Esophagus squamous epithelium (tissue), 5 donors: ENCODE measurements around the gene SHC1. TPM values are rescaled to one million over a fixed set of nuclear protein-coding genes. Genes with fewer than 3 reads are reported as not detected.

Experiments
- DNase-seq: peaks from one replicate; lab custom pipeline; 2025; lab: John Stamatoyannopoulos, UW
- H3K27ac ChIP-seq, 4 donors: fragments of 200-600 bp; sonication (generic); one replicate each; pipeline ENCODE4 v1.5.1; 2016 to 2019; ENCODE audit warnings: mild to moderate bottlenecking in 1 of 4
- H3K27me3 ChIP-seq, 4 donors: fragments of 200-600 bp; sonication (generic); 1 replicate in 3 of 4; 2 replicates in 1 of 4; pipeline versions ENCODE4 v1.5.1 to v1.6.0; 2017 to 2021; ENCODE audit warnings: antibody characterized with exemption in 1 of 4
- H3K36me3 ChIP-seq, 3 donors: fragments of 200-600 bp; sonication (generic); one replicate each; pipeline ENCODE4 v1.5.1; 2016 to 2019
- H3K4me1 ChIP-seq, 3 donors: fragments of 200-600 bp; sonication (generic); one replicate each; pipeline ENCODE4 v1.5.1; 2017 to 2019
- H3K4me3 ChIP-seq, 4 donors: fragments of 200-600 bp; sonication (generic); 1 replicate in 3 of 4; 2 replicates in 1 of 4; pipeline ENCODE4 v1.5.1; 2016 to 2019; ENCODE audit warnings: mild to moderate bottlenecking in 2 of 4, moderate library complexity in 1 of 4
- H3K9me3 ChIP-seq, 3 donors: fragments of 200-600 bp; sonication (generic); one replicate each; pipeline ENCODE4 v1.5.1; 2016 to 2019
- POLR2A ChIP-seq, 4 donors: fragments of 450-650 bp; IDR thresholded peaks; one replicate each; pipeline ENCODE4 v1.6.1; 2017; ENCODE audit warnings: antibody characterized with exemption in 4 of 4, mild to moderate bottlenecking in 4 of 4, moderate library complexity in 3 of 4
- WGBS, 2 donors: methylation state at CpG; one replicate each; pipeline ENCODE4 v1.1.5; 2018; 5-methylcytosine and 5-hydroxymethylcytosine counted together
- intact Hi-C: fragments of 100-400 bp; cut with DNase I; formaldehyde crosslinking; loops from one replicate; pipeline ENCODE4 v1.15.0; 2022
- total RNA-seq, 4 donors: library from RNA; depleted of rRNA; stranded (reverse); fragments of >200 nt; gene quantifications; one replicate each; pipeline ENCODE4 v1.1.0, GENCODE V29; 2016
- TF ChIP-seq, protein P1 (sequence below), 6 experiments: fragments of 450-650 bp in 4 of 6; fragments of 200-600 bp in 2 of 6; sonication (generic) in 2 of 6; IDR thresholded peaks; one replicate each; pipeline ENCODE4 v1.5.1; 2016 to 2019; ENCODE audit warnings: antibody characterized with exemption in 6 of 6, mild to moderate bottlenecking in 4 of 6, moderate library complexity in 4 of 6
- donor health status: DM: yes; HTN: yes; CAD: no.

The SHC1 gene
- total RNA-seq, 4 donors from 2014 or later = 37.6 to 80.9 (median 65.8) TPM

DNA sequence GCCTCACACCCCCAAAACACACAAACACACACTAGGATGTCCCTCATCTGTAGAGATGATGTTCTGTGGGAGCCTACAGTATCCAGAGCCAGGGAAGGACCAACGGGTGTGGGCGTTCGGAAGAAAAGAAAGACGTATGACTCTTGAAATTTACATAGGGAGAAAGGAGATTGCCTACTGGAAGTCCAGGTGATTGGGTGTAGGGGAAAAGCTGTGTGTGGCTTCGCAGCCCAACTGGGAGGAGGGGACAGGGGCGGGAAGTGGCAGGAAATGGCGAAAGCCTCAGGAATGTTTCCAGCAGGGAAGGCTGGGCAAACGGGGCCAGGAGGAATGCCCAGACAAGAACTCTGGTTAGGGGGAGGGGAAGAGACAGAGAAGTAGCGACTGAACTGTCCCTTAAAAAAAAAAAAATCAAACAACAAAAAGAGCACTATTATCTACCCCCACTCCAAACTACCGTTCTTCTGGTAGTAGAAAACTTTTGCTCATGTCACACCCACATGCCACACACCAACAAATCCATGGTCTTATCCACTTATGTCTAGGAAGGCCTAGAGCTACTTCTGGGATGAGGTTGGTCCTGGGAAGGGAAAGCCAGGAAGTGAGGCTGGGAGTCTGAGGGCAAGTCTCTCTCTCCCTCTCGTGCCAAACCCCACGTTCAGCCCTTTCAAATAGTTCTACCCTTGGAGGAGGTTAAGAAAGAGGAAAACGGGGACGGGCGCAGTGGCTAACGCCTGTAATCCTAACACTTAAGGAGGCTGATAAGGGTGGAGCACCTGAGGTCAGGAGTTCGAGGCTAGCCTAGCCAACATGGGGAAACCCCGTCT lies 2.2 kb upstream of the SHC1 start:
- DNase-seq = no peak
- intact Hi-C loops = no loop called here
- Histone ChIP-seq H3K27me3 (no peaks in the 10 kb centered on the region), H3K9me3 (no peaks in the 10 kb centered on the region), H3K4me1 (peaks cover 47 to 82% (median 59%) of the 10 kb centered on the region in 3 donors), H3K36me3 (peaks cover 0 to 24% (median 8%) of the 10 kb centered on the region in 3 donors), H3K4me3 (peak overlapping the region in 3 of 4 donors; percentile 60 to 79 (median 68)), H3K27ac (peak overlapping the region; percentile 96 to 99 (median 98))
- 18 to 21% methylated on average over 15 to 18 of the region's 18 CpGs for WGBS, 2 donors
- peak in 1 of 4 donors; percentile 41 for TF ChIP-seq POLR2A (IDR thresholded peaks at IDR 0.05)
- TF ChIP-seq, protein P1, sequence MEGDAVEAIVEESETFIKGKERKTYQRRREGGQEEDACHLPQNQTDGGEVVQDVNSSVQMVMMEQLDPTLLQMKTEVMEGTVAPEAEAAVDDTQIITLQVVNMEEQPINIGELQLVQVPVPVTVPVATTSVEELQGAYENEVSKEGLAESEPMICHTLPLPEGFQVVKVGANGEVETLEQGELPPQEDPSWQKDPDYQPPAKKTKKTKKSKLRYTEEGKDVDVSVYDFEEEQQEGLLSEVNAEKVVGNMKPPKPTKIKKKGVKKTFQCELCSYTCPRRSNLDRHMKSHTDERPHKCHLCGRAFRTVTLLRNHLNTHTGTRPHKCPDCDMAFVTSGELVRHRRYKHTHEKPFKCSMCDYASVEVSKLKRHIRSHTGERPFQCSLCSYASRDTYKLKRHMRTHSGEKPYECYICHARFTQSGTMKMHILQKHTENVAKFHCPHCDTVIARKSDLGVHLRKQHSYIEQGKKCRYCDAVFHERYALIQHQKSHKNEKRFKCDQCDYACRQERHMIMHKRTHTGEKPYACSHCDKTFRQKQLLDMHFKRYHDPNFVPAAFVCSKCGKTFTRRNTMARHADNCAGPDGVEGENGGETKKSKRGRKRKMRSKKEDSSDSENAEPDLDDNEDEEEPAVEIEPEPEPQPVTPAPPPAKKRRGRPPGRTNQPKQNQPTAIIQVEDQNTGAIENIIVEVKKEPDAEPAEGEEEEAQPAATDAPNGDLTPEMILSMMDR (IDR thresholded peaks at IDR 0.05) = no peak

DNA sequence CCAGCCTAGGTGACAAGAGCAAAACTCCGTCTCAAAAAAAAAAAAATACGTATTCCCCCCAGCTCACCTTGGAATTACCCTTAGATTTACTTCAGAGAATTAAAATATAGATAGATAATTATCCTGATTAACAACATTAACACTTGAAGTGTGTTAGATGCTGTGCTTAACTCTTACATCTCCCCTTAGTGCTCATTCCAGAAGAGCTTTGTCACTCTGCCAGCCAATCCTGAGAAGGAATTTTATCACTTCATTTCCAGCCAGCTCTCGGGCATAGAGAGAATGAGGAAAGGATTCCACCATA lies 1.6 kb upstream of the SHC1 start:
- H3K36me3 ChIP-seq = peaks cover 0 to 29% (median 8%) of the 10 kb centered on the region in 3 donors
- 34 to 41% methylated on average over 3 of the region's 3 CpGs for WGBS, 2 donors
- no peak for DNase-seq
- no peak for TF ChIP-seq POLR2A (IDR thresholded peaks at IDR 0.05)
- TF ChIP-seq, protein P1 (IDR thresholded peaks at IDR 0.05) = no peak
- H3K27ac ChIP-seq = peak overlapping the region; percentile 96 to 99 (median 98)
- no peaks in the 10 kb centered on the region for H3K9me3 ChIP-seq
- H3K27me3 ChIP-seq = no peaks in the 10 kb centered on the region
- H3K4me1 ChIP-seq = peaks cover 47 to 85% (median 62%) of the 10 kb centered on the region in 3 donors
- intact Hi-C loops = no loop called here
- peak overlapping the region in 3 of 4 donors; percentile 46 to 79 (median 68) for H3K4me3 ChIP-seq

DNA sequence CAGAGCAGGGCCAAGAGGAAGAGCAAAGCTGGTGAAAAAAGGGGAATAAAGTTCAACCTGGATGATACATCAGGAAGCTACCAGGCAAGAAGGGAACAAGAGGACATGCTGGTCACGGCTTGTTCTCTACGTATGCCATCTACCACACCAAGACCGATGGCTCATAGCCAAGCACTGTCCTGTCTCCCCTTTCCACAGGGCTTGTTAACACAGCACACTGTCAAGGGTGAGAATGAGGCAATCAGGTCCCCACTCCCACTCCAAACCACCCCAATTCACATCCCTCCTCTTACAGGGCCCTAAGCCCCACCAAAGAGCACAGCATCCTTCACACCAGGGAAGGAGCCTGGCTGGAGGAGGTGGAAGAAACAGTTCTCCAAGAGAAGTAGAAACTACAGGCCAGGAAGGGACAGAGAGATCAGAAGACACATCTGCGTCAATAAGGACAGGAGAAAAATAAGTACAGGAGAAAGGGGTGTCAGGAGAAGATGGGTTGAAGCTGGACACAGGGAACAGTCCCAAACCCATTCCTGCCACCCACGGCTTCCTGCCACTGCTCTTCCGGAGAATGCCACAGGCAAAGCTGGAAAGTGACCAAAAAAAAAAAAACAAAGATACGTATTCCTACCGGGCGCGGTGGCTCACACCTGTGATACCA lies 923 bp upstream of the SHC1 start:
- H3K27ac ChIP-seq = peak overlapping the region; percentile 96 to 99 (median 98)
- DNase-seq = no peak
- TF ChIP-seq, protein P1 (IDR thresholded peaks at IDR 0.05) = no peak
- TF ChIP-seq POLR2A (IDR thresholded peaks at IDR 0.05) = no peak
- no peaks in the 10 kb centered on the region for H3K9me3 ChIP-seq
- intact Hi-C loops = no loop called here
- H3K36me3 ChIP-seq = peaks cover 0 to 36% (median 13%) of the 10 kb centered on the region in 3 donors
- H3K4me1 ChIP-seq = peaks cover 47 to 84% (median 57%) of the 10 kb centered on the region in 3 donors
- WGBS, 2 donors = 26 to 37% methylated on average over 10 of the region's 10 CpGs
- H3K4me3 ChIP-seq = peak overlapping the region in 3 of 4 donors; percentile 41 to 79 (median 46)
- H3K27me3 ChIP-seq = no peaks in the 10 kb centered on the region

DNA sequence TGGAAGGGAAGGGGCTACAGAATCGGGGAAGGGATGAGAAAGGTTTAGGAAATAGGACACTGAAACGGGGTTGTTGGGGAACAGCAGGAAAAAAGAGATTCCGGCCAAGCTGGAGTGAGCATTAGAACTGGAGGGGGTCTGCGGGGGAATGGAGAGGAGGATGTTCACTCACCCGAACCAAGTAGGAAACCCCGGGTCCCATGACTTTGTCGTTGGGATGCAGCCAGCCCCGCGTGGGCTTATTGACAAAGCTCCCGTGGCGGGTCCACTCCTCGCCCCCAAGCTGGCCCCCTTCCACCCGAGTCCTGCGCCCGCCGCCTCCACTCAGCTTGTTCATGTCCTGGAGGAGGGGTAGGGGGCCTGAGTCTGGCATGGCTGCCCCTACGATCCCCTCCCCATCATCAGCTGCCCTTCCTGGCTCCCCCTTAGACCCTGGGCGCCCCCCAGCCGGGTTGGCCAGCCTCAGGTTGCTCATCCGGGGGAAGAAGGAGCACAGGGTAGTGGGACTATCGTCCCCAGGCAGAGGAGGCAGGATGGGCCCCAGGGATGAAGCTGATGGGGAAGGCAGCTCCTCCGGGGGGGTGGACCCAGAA lies 591 bp downstream of the SHC1 start:
- TF ChIP-seq, protein P1 (IDR thresholded peaks at IDR 0.05) = no peak
- TF ChIP-seq POLR2A (IDR thresholded peaks at IDR 0.05) = no peak
- peak overlapping the region; percentile 96 to 99 (median 98) for H3K27ac ChIP-seq
- no peaks in the 10 kb centered on the region for H3K27me3 ChIP-seq
- peaks cover 47 to 75% (median 54%) of the 10 kb centered on the region in 3 donors for H3K4me1 ChIP-seq
- H3K9me3 ChIP-seq = no peaks in the 10 kb centered on the region
- intact Hi-C loops = loop anchor here (10.0 kb wide), 1 partner anchor 95 kb away; the partner anchor contains the start of gene EFNA4
- 13 to 27% methylated on average over 11 to 17 of the region's 22 CpGs for WGBS, 2 donors
- H3K36me3 ChIP-seq = peaks cover 7 to 51% (median 29%) of the 10 kb centered on the region in 3 donors
- DNase-seq = no peak
- peak overlapping the region; percentile 22 to 79 (median 44) for H3K4me3 ChIP-seq
